LNCaP clone FGC (cell line): ENCODE measurements around the gene KRT75.

Experiments
- DNase-seq: peaks from one replicate; pipeline ENCODE4 v3.0.0-alpha.2; 2011; ENCODE audit warnings: low read depth
- H3K4me3 ChIP-seq: 2 replicates; pipeline ENCODE4 v1.5.1; 2011; ENCODE audit warnings: mild to moderate bottlenecking, low read depth, low read length, control low read depth
- CTCF ChIP-seq: IDR thresholded peaks from 2 replicates; pipeline ENCODE4 v1.5.1; 2012; ENCODE audit warnings: mild to moderate bottlenecking; ENCODE audit not compliant: control insufficient read depth, insufficient read depth; ENCODE audit errors: extremely low read depth

KRT75 gene

DNA sequence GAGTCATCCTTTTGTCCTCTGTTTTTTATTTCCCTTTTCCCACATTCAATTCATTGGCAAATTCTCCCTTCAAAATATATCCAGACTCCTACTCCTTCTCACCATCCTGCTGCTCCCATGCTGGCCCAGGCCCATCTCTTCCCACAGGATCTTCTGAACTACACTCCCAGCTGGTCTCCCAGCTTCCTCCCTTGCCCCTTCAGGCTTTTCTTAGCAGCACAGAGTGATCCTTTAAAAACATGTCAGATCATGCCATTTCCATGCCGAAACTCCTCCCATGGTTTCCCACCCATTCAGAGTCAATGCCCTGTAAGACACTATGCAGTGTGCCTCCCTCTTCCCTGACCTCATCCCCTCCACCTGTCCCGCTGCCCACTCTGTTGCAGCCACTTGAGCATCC, 46.3 kb downstream of the KRT75 start:
- no peak overlapping the region for H3K4me3 ChIP-seq
- no peak for DNase-seq
- no peak for TF ChIP-seq CTCF

- no peak for DNase-seq
- TF ChIP-seq CTCF, result no peak
- no peak within 1 kb of the TSS for H3K4me3 ChIP-seq
These were observed 48.9 kb downstream of the KRT75 start, which contains the start of gene KRT84 for GRCh38 chr12:52385226-52385702. KRT84 (minus strand) TSS chr12:52385652; CDS start chr12:52385585, 67 bp downstream.

GRCh38 chr12:52383331-52383730, 50.8 kb downstream of the KRT75 start:
- no peak overlapping the region for H3K4me3 ChIP-seq
- no peak for DNase-seq
- TF ChIP-seq CTCF, result no peak

- DNase-seq, result no peak
- no peak overlapping the region for H3K4me3 ChIP-seq
- TF ChIP-seq CTCF, result no peak
These were observed 51.3 kb downstream of the KRT75 start for GRCh38 chr12:52382854-52383253.

- no peak for DNase-seq
- TF ChIP-seq CTCF, result no peak
These were observed 53.0 kb downstream of the KRT75 start for GRCh38 chr12:52381206-52381605.

DNA sequence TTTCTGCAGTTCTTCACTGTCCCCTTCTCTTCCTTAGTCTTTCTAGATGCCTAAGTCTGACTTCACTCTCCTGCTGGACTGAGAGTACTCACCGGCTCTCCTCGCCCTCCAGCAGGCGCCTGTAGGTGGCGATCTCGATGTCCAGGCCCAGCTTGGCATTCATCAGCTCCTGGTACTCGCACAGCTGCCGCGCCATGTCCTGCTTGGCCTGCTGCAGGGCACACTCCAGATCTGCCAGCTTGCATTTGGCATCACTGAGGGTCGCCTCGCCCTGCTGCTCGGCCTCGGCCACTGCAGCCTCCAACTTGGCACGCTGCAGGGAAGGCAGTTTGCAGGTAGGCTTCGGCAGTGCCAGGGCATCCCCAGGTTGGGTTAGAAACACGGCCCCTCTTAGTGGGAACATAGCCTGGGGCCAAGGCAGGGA, 53.9 kb downstream of the KRT75 start:
- no peak for DNase-seq
- H3K4me3 ChIP-seq, result no peak overlapping the region
- TF ChIP-seq CTCF, result peak; percentile 71

More at GRCh38 chr12:52381206-52381605, 53.0 kb downstream of the KRT75 start:
- H3K4me3 ChIP-seq, result no peak overlapping the region

DNA sequence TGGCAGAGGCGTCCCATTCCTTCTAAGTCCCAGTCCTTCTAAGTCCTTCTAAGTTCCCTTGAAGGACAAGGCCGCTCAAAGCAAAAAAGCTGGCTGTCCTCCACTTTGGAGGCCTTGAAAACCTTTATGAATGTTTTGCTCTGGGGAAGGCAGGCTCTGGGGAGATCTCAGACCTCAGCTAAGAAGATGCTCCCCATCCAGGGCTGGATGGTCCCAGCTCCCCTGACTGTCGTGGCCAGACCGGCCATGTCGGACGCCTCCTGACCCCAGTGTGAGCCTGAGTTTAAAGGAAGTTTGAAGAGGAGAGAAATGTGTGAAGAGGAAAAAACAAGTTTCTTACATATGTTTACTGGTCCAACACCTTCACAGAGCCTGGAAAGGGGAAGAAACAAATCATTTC, 54.6 kb downstream of the KRT75 start:
- no peak overlapping the region for H3K4me3 ChIP-seq
- TF ChIP-seq CTCF, result no peak
- no peak for DNase-seq
